HG03342 (cell line): ENCODE data around the gene VPS35L.
"Not testable (repeated sequence)": the region's sequence is repeated elsewhere in the genome, so short reads cannot be mapped to it uniquely, and the experiment has no call there.

Source experiments
- ATAC-seq: cut with Tn5 transposase; IDR thresholded peaks from one replicate; pipeline ENCODE4 v1.9.1; 2021; ENCODE audit warnings: mild to moderate bottlenecking, moderate library complexity; ENCODE audit not compliant: unreplicated experiment

Gene VPS35L

DNA sequence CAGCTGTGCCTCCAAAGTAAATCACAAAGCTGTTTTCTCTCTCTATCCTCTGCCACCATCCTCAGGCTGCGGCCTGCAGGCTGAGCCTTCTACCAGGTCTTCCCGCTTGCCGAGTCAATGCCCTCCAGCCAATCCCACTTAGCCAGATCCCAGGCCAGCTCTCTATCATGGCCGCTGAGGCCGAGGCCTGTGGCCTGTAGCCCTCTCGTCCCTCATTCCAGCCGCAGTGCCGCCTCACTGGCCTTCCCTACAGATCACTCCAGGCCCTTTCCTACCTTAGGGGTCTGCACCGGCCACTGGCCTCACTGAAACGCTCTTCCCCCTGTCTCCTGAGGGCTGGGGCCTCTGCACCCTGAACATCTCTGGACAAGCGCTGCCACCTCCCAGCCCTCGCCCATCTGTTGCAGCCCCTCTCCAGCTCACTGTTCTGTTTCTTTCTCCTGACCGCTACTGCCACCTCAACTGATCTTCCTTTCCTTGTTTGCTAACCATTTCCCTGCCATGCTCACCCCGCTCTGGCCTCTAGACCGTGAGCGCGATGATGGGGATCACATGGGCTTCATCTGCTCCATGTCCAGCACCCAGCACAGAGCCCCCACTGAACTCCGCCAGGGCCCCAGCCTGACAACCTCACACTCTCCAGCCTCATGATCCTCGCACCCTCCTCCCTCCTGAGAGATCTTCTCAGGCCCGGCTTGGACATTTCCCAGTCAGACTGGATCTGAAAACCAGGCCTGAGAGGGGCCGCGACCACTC is 154.1 kb downstream of the VPS35L start:
- no peak for ATAC-seq

- no peak for ATAC-seq
Observed at GRCh38 chr16:19710191-19710908, 154.8 kb downstream of the VPS35L start.

DNA sequence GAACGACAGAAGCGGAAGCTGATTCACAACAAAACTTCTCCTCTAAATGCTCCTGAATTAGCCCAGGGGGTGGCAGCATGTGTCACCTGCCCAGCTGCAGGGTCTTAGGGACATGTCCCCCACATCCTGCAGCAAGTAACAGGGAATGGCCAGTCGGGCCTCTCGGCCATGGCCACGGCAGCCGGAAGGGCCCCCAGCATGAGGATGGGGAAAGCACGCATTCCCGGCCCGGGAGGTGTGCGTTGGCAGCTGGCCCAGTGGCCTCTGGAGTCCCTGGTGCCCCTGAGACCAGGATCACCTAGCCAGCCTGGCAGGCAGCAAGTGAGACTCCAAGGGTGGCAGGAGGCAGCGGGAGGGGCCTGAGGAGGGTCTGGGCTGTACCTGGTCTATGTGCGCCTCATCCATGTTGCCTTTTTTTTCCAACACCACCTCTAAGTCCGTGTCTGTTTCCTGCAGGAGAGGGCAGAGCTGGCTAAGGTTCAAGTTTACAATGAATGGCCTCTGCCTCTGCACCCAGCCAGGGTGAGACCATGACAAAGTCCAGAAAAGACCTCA is 155.6 kb downstream of the VPS35L start:
- ATAC-seq = no peak

GRCh38 chr16:19711643-19712042 is 156.1 kb downstream of the VPS35L start:
- ATAC-seq = no peak

- ATAC-seq = no peak
Observed at GRCh38 chr16:19712418-19713058, 157.0 kb downstream of the VPS35L start.

GRCh38 chr16:19713697-19714096 is 158.2 kb downstream of the VPS35L start:
- no peak for ATAC-seq

DNA sequence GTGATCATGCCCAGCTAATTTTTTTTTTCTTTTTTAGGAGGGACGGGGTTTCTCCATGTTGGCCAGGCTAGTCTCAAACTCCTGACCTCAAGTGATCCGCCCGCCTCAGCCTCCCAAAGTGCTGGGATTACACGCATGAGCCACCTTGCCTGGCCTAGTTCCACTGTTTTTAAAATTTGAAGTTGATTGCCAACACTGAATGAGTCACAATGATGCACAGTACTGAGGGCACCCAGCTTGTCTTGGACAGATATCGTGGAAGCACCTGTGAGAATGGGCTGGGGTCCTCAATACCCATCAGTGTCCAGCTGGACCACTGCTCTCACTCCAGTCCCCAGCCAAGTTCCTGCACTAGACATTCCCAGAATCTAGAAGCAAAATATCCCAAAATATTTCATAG is 160.1 kb downstream of the VPS35L start:
- ATAC-seq = no peak

DNA sequence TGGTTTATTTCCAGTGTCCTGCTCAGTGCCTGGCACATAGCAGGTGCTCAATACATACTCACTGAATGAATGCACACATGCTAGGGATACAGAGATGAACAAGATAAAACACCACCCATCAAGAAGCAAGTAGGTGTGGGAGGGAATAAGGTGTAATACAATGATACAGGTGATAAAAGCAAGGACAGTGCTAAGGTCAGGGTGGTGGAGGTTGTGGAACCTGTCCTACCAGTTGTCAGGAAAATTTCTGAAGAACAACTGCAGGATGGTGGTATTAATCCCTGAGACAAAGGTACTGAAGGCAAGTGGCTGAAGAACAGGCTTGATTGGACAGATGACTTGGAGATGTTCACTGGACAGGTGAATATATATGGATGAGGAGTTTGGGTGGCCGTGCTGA is 160.7 kb downstream of the VPS35L start:
- no peak for ATAC-seq

DNA sequence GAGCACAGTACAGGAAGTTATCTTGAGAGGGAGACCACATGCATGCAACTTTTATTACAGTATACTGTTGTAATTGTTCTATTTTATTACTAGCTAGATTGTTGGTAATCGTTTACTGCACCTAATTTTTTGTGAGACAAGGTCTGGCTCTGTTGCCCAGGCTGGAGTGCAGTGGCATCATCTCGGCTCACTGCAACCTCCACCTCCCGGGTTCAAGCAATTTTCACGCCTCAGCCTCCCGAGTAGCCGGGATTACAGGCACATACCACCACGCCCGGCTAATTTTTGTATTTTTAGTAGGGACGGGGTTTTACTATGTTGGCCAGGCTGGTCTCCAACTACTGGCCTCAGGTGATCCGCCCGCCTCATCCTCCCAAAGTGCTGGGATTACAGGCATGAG is 161.2 kb downstream of the VPS35L start:
- not testable (repeated sequence) for ATAC-seq

- ATAC-seq = no peak
Observed at GRCh38 chr16:19717314-19717713, 161.8 kb downstream of the VPS35L start.

DNA sequence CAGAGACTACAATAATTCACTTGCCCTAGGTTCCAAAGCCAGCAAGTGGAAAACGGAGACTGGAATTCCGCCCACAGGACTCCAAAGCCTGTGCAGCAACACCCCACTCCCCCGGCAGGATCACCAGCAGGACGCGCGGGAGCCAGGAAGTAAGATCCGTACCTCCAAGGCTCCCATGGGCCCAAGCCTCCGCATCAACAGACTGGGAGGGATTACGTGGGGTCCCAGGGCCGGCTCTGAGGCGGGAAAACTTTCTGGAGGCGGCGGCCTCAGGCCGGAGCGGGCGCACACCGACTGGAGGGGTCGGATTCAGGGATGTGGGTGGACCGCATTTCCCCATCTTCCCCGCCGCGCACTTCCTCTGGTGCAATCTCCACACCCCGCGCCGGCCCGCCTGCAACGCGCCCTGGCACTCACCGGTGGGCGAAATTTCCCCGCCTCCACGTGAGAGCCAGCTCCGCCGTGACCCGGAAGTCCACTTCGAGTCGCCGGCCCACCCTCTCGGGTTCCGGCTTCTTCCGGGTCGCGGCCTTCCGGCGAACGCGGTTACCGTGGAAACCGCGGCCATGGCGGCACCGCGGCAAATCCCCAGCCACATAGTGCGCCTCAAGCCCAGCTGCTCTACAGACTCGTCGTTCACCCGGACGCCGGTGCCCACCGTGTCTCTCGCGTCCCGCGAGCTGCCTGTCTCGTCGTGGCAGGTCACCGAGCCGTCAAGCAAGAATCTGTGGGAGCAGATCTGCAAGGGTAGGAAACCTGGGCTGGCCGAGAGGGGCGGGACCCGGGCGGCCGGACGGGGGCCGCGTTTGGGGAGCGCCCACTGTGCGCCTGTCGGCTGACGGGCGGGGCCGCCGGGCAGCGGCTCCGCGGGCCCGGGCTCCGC is 162.5 kb downstream of the VPS35L start, which contains the start of the genes IQCK and KNOP1:
Gene IQCK (plus strand): TSS at position 531 of the 883 bp plus-strand sequence. CDS start 36 bp downstream, at position 567.
Gene KNOP1 (minus strand): TSS at position 487 of the 883 bp plus-strand sequence. CDS start 3,192 bp downstream, outside the sequence.
- peak; percentile 94 for ATAC-seq

- no peak for ATAC-seq
Observed at GRCh38 chr16:19718624-19718965, 163.1 kb downstream of the VPS35L start.

DNA sequence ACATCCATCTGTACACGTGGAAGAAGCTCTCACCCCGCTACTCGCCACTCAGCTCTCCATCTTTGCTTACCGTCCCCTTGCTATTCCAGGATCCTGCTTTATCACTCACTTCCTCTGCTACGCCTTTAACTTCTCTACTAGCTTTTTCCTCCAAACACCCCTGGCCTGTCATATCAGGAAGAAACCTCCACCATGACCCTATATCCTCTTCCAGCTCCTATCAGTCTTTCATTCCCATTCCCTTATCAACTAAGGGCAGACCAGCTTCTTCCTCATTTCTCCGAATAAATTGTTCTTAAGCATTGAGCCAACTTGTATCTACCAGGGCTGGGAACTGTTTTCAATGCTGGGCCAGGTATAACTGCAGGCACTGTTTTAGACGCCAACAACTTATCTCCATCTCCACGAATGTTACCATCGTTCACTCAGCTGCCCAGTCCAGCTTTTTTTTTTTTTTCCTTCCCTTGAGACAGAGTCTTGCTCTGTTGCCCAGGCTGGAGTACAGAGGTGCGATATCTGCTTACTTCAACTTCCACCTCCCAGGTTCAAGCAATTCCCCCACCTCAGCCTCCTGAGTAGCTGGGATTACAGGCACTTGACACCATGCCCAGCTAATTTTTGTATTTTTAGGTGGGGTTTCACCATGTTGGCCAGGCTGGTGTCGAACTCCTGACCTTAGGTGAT is 166.9 kb downstream of the VPS35L start:
- ATAC-seq = no peak

DNA sequence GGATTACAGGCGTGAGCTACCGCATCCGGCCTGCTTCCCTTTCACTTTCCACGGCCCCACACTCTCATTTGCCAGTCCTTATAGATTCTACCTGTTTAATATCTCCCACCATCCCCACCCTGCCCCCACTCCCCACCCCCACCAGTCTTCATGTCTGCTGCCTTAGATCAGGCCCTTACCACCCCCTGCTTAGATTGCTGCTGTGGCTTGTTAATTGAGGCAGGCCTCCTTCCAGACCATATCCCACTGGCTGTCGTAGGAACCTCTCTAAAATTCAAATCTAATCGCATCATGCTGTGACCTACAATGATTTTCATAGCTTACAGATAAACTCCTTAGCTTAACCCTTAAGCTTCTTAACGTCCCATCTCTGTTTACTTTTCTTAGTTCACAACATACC is 167.5 kb downstream of the VPS35L start:
- no peak for ATAC-seq

GRCh38 chr16:19728636-19728965 is 173.1 kb downstream of the VPS35L start:
- ATAC-seq = no peak

GRCh38 chr16:19733551-19733950 is 178.0 kb downstream of the VPS35L start:
- ATAC-seq = no peak

- ATAC-seq = no peak
Observed at GRCh38 chr16:19735074-19735867, 179.8 kb downstream of the VPS35L start.

DNA sequence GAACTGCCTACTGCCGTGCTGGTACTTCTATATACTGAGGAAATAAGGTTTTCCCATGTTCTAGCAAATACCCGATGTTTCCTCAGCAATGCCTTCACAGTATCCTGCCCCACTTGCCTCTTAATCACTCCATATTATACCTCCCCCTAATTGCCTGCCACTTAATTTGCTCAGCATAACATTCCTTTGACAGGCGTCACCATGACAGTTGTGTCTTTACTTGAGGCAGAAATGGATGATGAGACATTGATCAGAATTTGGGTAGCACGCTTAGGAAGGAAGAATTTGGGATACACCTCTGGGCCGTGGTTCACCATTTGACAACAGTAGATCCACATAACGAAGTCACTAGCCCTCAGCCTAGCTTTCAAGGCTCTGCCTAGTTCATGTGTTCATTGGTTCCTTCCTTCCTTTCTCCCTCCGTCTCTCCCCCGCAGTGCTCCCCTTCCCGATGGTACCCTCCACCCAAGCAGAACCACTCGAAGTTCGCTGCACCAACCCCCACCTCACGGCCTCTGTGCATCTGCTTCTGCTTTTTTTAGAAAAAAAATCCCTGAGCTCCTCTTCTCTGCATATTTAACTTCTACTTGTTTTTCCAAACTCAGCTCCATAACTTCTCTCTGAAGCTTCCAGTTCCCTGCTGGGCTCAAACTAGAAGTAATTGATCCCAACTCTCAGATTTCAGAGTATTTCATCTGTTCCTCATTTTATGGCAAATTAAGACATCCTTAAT is 182.0 kb downstream of the VPS35L start:
- no peak for ATAC-seq

- ATAC-seq = no peak
Observed at GRCh38 chr16:19741354-19741753, 185.9 kb downstream of the VPS35L start.
